HepG2 (cell line): ENCODE data around the gene PRELID1. TPM values are rescaled to one million over a fixed set of nuclear protein-coding genes. Genes with fewer than 3 reads are reported as not detected.

Experiments used
- EHMT2 ChIP-seq: fragments of 200-600 bp; sonication (generic); IDR thresholded peaks from 2 replicates; pipeline ENCODE4 v1.7.0; 2017; ENCODE audit warnings: antibody characterized with exemption, low read depth, low read length, borderline replicate concordance
- KAT2B ChIP-seq: fragments of 150-350 bp; IDR thresholded peaks from 2 replicates; pipeline ENCODE4 v1.6.1; 2014; ENCODE audit warnings: low read depth, low read length, borderline replicate concordance
- KDM6A ChIP-seq: IDR thresholded peaks from 2 replicates; pipeline ENCODE4 v1.6.1; 2016; ENCODE audit warnings: low read depth
- RBFOX2 ChIP-seq: fragments of 200-400 bp; formaldehyde crosslinking; IDR thresholded peaks from 2 replicates; pipeline ENCODE4 v1.6.1; 2017; ENCODE audit warnings: low read depth, mild to moderate bottlenecking, low read length
- SRF ChIP-seq: IDR thresholded peaks from 2 replicates; pipeline ENCODE4 v1.6.1; 2011; ENCODE audit warnings: mild to moderate bottlenecking, low read depth, low read length, moderate library complexity
- ZFP37 ChIP-seq: sonication (generic); formaldehyde crosslinking; IDR thresholded peaks from 2 replicates; pipeline ENCODE4 v1.4.0; 2020; ENCODE audit warnings: missing genetic modification reagents, borderline replicate concordance
- polyA plus RNA-seq, 8 experiments: library from polyadenylated mRNA; depleted of rRNA in 3 of 8; stranded (reverse) in 7 of 8; unstranded in 1 of 8; fragments of >200 nt; fragmentation: Illumina TruSeq in 4 of 8; extraction: Trizol in 4 of 8; gene quantifications; 2 replicates each; pipeline versions ENCODE4 v1.2.1 to v1.2.3, GENCODE V29; 2011 to 2016; ENCODE audit warnings: low read depth in 4 of 8, missing spikeins in 1 of 8, mixed read lengths in 1 of 8; ENCODE audit not compliant: insufficient read depth in 1 of 8
- total RNA-seq, 5 experiments: library from RNA; depleted of rRNA; stranded (reverse); fragments of >200 nt; fragmentation: Illumina TruSeq; extraction: Trizol; gene quantifications; 2 replicates each; pipeline ENCODE4 v1.2.3, GENCODE V29; 2016; ENCODE audit warnings: low read depth in 1 of 5
- TF ChIP-seq, protein P1 (sequence below): sonication (generic); formaldehyde crosslinking; IDR thresholded peaks from 2 replicates; pipeline ENCODE4 v1.4.0; 2020; ENCODE audit warnings: missing genetic modification reagents
- TF ChIP-seq, protein P2 (sequence below): sonication (generic); formaldehyde crosslinking; IDR thresholded peaks from 2 replicates; pipeline ENCODE4 v1.4.0; 2020; ENCODE audit warnings: missing genetic modification reagents, mild to moderate bottlenecking, borderline replicate concordance
- TF ChIP-seq, protein P3 (sequence below): sonication (generic); formaldehyde crosslinking; IDR thresholded peaks from 2 replicates; pipeline ENCODE4 v1.4.0; 2020; ENCODE audit warnings: missing genetic modification reagents, borderline replicate concordance
- TF ChIP-seq, protein P4 (sequence below): sonication (generic); formaldehyde crosslinking; IDR thresholded peaks from 2 replicates; pipeline ENCODE4 v1.4.0; 2020; ENCODE audit warnings: missing genetic modification reagents
- TF ChIP-seq, protein P5 (sequence below): sonication (generic); formaldehyde crosslinking; IDR thresholded peaks from 2 replicates; pipeline ENCODE4 v1.5.1; 2020; ENCODE audit warnings: missing genetic modification reagents, mild to moderate bottlenecking, borderline replicate concordance
- TF ChIP-seq, protein P6 (sequence below): sonication (generic); formaldehyde crosslinking; IDR thresholded peaks from 2 replicates; pipeline ENCODE4 v1.4.0; 2020; ENCODE audit warnings: missing genetic modification reagents, mild to moderate bottlenecking, borderline replicate concordance
- TF ChIP-seq, protein P7 (sequence below): sonication (generic); formaldehyde crosslinking; IDR thresholded peaks from 2 replicates; pipeline ENCODE4 v1.4.0; 2020; ENCODE audit warnings: missing genetic modification reagents

The PRELID1 gene
- total and polyA plus RNA-seq, 2 of the 13 experiments (the other 11 are each of a cell fraction or from before 2014, with no cell fraction given), result 250 to 271 TPM

DNA sequence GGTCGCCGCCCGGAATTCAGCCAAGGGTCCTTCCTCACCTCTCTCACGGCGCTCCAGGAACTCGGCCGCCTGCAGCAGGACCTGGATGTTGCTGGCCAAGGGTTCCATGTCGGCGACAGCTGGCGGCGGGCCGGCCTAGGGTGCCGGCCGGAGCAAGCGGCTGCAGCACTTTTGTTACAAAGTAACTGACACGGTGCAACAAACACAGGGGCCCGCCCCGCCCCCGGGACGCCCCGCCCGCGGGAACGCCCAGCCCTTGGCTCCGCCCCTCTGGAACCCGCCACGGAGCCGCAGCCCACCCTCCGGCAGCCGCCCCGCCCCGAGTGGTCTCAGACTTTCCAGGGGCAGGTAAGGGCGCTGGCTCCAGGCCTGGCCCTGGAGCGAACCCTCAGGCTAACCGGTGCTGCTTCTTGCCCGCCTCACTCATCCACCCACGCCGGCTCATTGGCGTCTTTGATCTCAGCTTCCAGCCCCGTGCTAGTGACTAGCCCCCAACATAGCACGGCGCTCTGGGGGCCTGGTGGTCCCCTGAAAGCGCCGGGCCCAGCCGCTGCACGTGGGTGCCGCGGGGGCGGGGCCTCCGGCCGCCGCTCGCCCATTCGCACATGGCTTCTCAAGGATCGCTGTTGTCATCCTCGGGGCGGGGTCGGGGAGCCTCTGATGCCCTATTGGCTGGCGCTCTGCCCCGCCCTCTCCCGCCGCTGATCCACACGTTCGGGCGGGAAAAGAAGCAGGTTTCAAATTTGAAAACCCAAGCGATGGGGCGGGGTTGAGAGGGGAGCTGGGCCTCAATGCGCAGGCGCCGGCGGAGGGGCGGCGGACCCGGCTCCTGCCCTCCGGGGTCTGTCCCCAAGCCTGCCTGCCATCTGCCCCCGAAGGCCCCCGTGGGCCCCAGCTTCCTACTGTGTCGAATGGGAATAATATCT, 8.4 kb downstream of the PRELID1 start, which contains the start of gene MXD3 (continued):
- TF ChIP-seq, protein P1, sequence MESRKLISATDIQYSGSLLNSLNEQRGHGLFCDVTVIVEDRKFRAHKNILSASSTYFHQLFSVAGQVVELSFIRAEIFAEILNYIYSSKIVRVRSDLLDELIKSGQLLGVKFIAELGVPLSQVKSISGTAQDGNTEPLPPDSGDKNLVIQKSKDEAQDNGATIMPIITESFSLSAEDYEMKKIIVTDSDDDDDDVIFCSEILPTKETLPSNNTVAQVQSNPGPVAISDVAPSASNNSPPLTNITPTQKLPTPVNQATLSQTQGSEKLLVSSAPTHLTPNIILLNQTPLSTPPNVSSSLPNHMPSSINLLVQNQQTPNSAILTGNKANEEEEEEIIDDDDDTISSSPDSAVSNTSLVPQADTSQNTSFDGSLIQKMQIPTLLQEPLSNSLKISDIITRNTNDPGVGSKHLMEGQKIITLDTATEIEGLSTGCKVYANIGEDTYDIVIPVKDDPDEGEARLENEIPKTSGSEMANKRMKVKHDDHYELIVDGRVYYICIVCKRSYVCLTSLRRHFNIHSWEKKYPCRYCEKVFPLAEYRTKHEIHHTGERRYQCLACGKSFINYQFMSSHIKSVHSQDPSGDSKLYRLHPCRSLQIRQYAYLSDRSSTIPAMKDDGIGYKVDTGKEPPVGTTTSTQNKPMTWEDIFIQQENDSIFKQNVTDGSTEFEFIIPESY, result no peak
- TF ChIP-seq, protein P2, sequence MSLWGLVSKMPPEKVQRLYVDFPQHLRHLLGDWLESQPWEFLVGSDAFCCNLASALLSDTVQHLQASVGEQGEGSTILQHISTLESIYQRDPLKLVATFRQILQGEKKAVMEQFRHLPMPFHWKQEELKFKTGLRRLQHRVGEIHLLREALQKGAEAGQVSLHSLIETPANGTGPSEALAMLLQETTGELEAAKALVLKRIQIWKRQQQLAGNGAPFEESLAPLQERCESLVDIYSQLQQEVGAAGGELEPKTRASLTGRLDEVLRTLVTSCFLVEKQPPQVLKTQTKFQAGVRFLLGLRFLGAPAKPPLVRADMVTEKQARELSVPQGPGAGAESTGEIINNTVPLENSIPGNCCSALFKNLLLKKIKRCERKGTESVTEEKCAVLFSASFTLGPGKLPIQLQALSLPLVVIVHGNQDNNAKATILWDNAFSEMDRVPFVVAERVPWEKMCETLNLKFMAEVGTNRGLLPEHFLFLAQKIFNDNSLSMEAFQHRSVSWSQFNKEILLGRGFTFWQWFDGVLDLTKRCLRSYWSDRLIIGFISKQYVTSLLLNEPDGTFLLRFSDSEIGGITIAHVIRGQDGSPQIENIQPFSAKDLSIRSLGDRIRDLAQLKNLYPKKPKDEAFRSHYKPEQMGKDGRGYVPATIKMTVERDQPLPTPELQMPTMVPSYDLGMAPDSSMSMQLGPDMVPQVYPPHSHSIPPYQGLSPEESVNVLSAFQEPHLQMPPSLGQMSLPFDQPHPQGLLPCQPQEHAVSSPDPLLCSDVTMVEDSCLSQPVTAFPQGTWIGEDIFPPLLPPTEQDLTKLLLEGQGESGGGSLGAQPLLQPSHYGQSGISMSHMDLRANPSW (CRISPR knock-in tag), result no peak
- TF ChIP-seq, protein P3, sequence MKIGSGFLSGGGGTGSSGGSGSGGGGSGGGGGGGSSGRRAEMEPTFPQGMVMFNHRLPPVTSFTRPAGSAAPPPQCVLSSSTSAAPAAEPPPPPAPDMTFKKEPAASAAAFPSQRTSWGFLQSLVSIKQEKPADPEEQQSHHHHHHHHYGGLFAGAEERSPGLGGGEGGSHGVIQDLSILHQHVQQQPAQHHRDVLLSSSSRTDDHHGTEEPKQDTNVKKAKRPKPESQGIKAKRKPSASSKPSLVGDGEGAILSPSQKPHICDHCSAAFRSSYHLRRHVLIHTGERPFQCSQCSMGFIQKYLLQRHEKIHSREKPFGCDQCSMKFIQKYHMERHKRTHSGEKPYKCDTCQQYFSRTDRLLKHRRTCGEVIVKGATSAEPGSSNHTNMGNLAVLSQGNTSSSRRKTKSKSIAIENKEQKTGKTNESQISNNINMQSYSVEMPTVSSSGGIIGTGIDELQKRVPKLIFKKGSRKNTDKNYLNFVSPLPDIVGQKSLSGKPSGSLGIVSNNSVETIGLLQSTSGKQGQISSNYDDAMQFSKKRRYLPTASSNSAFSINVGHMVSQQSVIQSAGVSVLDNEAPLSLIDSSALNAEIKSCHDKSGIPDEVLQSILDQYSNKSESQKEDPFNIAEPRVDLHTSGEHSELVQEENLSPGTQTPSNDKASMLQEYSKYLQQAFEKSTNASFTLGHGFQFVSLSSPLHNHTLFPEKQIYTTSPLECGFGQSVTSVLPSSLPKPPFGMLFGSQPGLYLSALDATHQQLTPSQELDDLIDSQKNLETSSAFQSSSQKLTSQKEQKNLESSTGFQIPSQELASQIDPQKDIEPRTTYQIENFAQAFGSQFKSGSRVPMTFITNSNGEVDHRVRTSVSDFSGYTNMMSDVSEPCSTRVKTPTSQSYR (CRISPR knock-in tag), result no peak
- peak; percentile 65 for TF ChIP-seq RBFOX2
- TF ChIP-seq, protein P4, sequence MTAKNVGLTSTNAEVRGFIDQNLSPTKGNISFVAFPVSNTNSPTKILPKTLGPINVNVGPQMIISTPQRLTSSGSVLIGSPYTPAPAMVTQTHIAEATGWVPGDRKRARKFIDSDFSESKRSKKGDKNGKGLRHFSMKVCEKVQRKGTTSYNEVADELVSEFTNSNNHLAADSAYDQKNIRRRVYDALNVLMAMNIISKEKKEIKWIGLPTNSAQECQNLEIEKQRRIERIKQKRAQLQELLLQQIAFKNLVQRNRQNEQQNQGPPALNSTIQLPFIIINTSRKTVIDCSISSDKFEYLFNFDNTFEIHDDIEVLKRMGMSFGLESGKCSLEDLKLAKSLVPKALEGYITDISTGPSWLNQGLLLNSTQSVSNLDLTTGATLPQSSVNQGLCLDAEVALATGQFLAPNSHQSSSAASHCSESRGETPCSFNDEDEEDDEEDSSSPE (CRISPR knock-in tag), result peak; percentile 99
- no peak for TF ChIP-seq KDM6A
- TF ChIP-seq, protein P5, sequence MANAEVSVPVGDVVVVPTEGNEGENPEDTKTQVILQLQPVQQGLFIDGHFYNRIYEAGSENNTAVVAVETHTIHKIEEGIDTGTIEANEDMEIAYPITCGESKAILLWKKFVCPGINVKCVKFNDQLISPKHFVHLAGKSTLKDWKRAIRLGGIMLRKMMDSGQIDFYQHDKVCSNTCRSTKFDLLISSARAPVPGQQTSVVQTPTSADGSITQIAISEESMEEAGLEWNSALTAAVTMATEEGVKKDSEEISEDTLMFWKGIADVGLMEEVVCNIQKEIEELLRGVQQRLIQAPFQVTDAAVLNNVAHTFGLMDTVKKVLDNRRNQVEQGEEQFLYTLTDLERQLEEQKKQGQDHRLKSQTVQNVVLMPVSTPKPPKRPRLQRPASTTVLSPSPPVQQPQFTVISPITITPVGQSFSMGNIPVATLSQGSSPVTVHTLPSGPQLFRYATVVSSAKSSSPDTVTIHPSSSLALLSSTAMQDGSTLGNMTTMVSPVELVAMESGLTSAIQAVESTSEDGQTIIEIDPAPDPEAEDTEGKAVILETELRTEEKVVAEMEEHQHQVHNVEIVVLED, result peak; percentile 75
- TF ChIP-seq, protein P6, sequence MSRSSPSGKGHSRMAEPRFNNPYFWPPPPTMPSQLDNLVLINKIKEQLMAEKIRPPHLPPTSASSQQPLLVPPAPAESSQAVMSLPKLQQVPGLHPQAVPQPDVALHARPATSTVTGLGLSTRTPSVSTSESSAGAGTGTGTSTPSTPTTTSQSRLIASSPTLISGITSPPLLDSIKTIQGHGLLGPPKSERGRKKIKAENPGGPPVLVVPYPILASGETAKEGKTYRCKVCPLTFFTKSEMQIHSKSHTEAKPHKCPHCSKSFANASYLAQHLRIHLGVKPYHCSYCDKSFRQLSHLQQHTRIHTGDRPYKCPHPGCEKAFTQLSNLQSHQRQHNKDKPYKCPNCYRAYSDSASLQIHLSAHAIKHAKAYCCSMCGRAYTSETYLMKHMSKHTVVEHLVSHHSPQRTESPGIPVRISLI (CRISPR knock-in tag), result no peak
- no peak for TF ChIP-seq SRF
- TF ChIP-seq KAT2B, result no peak
- no peak for TF ChIP-seq ZFP37
- TF ChIP-seq EHMT2, result no peak
- TF ChIP-seq, protein P7, sequence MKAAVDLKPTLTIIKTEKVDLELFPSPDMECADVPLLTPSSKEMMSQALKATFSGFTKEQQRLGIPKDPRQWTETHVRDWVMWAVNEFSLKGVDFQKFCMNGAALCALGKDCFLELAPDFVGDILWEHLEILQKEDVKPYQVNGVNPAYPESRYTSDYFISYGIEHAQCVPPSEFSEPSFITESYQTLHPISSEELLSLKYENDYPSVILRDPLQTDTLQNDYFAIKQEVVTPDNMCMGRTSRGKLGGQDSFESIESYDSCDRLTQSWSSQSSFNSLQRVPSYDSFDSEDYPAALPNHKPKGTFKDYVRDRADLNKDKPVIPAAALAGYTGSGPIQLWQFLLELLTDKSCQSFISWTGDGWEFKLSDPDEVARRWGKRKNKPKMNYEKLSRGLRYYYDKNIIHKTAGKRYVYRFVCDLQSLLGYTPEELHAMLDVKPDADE (CRISPR knock-in tag), result 0 out of 2 replicates have a peak, but pooled peaks have one; percentile 18
